Transverse colon (tissue), 4 donors: ENCODE data around the gene GRM7. TPM values are rescaled to one million over a fixed set of nuclear protein-coding genes. Genes with fewer than 3 reads are reported as not detected.

Source experiments
- DNase-seq: peaks from one replicate; pipeline ENCODE4 v3.0.0-alpha.2; 2019
- H3K27ac ChIP-seq, 4 donors: fragments of 200-600 bp; sonication (generic); 2 replicates each; pipeline ENCODE4 v1.5.1; 2016 to 2018; ENCODE audit warnings: inconsistent platforms in 4 of 4
- H3K27me3 ChIP-seq: fragments of 200-600 bp; sonication (generic); 2 replicates; pipeline ENCODE4 v1.5.1; 2017; ENCODE audit warnings: inconsistent platforms
- H3K36me3 ChIP-seq, 4 donors: fragments of 200-600 bp; sonication (generic); 2 replicates each; pipeline ENCODE4 v1.5.1; 2017 to 2019; ENCODE audit warnings: inconsistent platforms in 4 of 4
- H3K4me1 ChIP-seq, 4 donors: fragments of 200-600 bp; sonication (generic); 2 replicates each; pipeline ENCODE4 v1.5.1; 2017 to 2020; ENCODE audit warnings: inconsistent platforms in 4 of 4
- H3K4me3 ChIP-seq, 4 donors: fragments of 200-600 bp; sonication (generic); 1 replicate in 1 of 4; 2 replicates in 3 of 4; pipeline versions ENCODE4 v1.5.1 to v1.6.1; 2017 to 2019; ENCODE audit warnings: inconsistent platforms in 4 of 4
- H3K9me3 ChIP-seq, 2 donors: fragments of 200-600 bp; sonication (generic); 2 replicates each; pipeline ENCODE4 v1.5.1; 2017 to 2019; ENCODE audit warnings: inconsistent platforms in 2 of 2
- CTCF ChIP-seq, 5 experiments: fragments of 200-600 bp in 3 of 5; fragments of 450-650 bp in 2 of 5; sonication (generic) in 3 of 5; IDR thresholded peaks; 1 replicate in 2 of 5; 2 replicates in 3 of 5; pipeline ENCODE4 v1.5.1; 2016 to 2017; ENCODE audit warnings: antibody characterized with exemption in 5 of 5, inconsistent platforms in 3 of 5, mild to moderate bottlenecking in 2 of 5, moderate library complexity in 1 of 5
- EP300 ChIP-seq: sonication (generic); formaldehyde crosslinking; IDR thresholded peaks from one replicate; pipeline ENCODE4 v1.6.1; 2017; ENCODE audit warnings: antibody characterized with exemption, low read depth
- POLR2A ChIP-seq: fragments of 450-650 bp; IDR thresholded peaks from one replicate; pipeline ENCODE4 v1.6.1; 2016; ENCODE audit warnings: antibody characterized with exemption, mild to moderate bottlenecking, moderate library complexity
- POLR2AphosphoS5 ChIP-seq, 3 donors: sonication (generic); formaldehyde crosslinking; IDR thresholded peaks; one replicate each; pipeline ENCODE4 v1.6.1; 2016; ENCODE audit warnings: antibody characterized with exemption in 3 of 3
- WGBS, 2 donors: methylation state at CpG; one replicate each; pipeline ENCODE4 v1.1.5; 2018; ENCODE audit warnings: low coverage in 1 of 2; 5-methylcytosine and 5-hydroxymethylcytosine counted together
- in situ Hi-C, 4 donors: fragments of 200-750 bp; cut with MboI; loops; one replicate each; pipeline versions ENCODE4 v1.15.0 to v1.15.1; 2017; ENCODE audit warnings: low sequenced_read_pairs in 3 of 4, low pct_ligation_motif_present in 1 of 4, low pct_unique_long_range_greater_than_20kb in 1 of 4
- intact Hi-C: fragments of 100-400 bp; cut with DNase I; formaldehyde crosslinking; loops from one replicate; pipeline ENCODE4 v1.15.1; 2023; ENCODE audit warnings: low total_unique reads
- total RNA-seq, 4 donors: library from RNA; depleted of rRNA; stranded (reverse); fragments of >200 nt; gene quantifications; one replicate each; pipeline ENCODE4 v1.1.0, GENCODE V29; 2016

The GRM7 gene
- total RNA-seq, 4 donors from 2014 or later = 0.14 to 0.20 (median 0.16) TPM; not detected in 1

- 0 to 31% methylated on average over 1 of the region's 1 CpG for WGBS, 2 donors
- H3K9me3 ChIP-seq = no peaks in the 10 kb centered on the region
- H3K4me1 ChIP-seq = no peaks in the 10 kb centered on the region
- no peak overlapping the region for H3K4me3 ChIP-seq
- no peaks in the 10 kb centered on the region for H3K27me3 ChIP-seq
- H3K36me3 ChIP-seq = no peaks in the 10 kb centered on the region
- in situ Hi-C loops (no loop called here), intact Hi-C loops (no loop called here)
- no peak for DNase-seq
- no peak for TF ChIP-seq CTCF (IDR thresholded peaks at IDR 0.05)
- no peak for TF ChIP-seq EP300
- TF ChIP-seq POLR2AphosphoS5 (IDR thresholded peaks at IDR 0.05) = no peak
- no peak for TF ChIP-seq POLR2A
- H3K27ac ChIP-seq = no peak overlapping the region
These were observed 754.1 kb downstream of the GRM7 start for GRCh38 chr3:7615043-7615442.

DNA sequence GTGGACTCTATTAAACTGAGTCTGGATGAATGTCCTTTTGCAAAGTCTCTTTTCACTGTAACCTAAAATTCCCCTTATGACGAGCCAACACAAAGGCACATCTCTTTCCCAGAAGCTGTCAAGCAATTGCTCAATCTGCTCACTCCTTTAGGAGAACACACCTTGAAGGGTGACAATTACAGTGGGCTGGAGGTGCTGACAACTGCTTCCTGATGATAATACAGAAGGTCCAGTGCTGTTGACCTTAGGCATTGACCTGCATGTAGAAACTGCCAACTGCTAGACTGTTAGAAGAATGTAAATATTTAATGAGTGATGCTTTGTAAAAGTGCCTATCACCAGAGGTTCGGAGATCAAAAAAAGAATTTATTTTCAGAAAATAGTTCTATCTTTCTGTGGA lies 757.7 kb downstream of the GRM7 start:
- Histone ChIP-seq H3K4me1 (no peaks in the 10 kb centered on the region), H3K4me3 (no peak overlapping the region), H3K27ac (no peak overlapping the region), H3K9me3 (no peaks in the 10 kb centered on the region), H3K36me3 (no peaks in the 10 kb centered on the region), H3K27me3 (no peaks in the 10 kb centered on the region)
- DNase-seq = no peak
- in situ Hi-C loops (no loop called here), intact Hi-C loops (no loop called here)
- TF ChIP-seq POLR2AphosphoS5 (IDR thresholded peaks at IDR 0.05) = no peak
- no peak for TF ChIP-seq POLR2A
- no peak for TF ChIP-seq CTCF (IDR thresholded peaks at IDR 0.05)
- no peak for TF ChIP-seq EP300
- 57 to 62% methylated on average over 2 of the region's 2 CpGs for WGBS, 2 donors

GRCh38 chr3:7620401-7620800 lies 759.5 kb downstream of the GRM7 start:
- H3K27me3 ChIP-seq = no peaks in the 10 kb centered on the region
- WGBS, 2 donors = 88 to 100% methylated on average over 1 of the region's 1 CpG
- no peak overlapping the region for H3K4me3 ChIP-seq
- no peaks in the 10 kb centered on the region for H3K36me3 ChIP-seq
- no peaks in the 10 kb centered on the region for H3K4me1 ChIP-seq
- intact Hi-C loops = no loop called here
- no peak for DNase-seq
- no peaks in the 10 kb centered on the region for H3K9me3 ChIP-seq
- H3K27ac ChIP-seq = no peak overlapping the region
- no peak for TF ChIP-seq CTCF (IDR thresholded peaks at IDR 0.05)
- TF ChIP-seq EP300 = no peak
- no peak for TF ChIP-seq POLR2A
- in situ Hi-C loops = no loop called here

- DNase-seq = no peak
- Histone ChIP-seq H3K27me3 (no peaks in the 10 kb centered on the region), H3K36me3 (no peaks in the 10 kb centered on the region), H3K9me3 (no peaks in the 10 kb centered on the region), H3K4me3 (no peak overlapping the region), H3K4me1 (no peaks in the 10 kb centered on the region), H3K27ac (no peak overlapping the region)
- intact Hi-C loops (no loop called here), in situ Hi-C loops (no loop called here)
- no peak for TF ChIP-seq POLR2A
- no peak for TF ChIP-seq CTCF (IDR thresholded peaks at IDR 0.05)
- TF ChIP-seq POLR2AphosphoS5 (IDR thresholded peaks at IDR 0.05) = no peak
- TF ChIP-seq EP300 = no peak
- 64 to 72% methylated on average over 6 to 7 of the region's 7 CpGs for WGBS, 2 donors
These were observed 760.2 kb downstream of the GRM7 start for GRCh38 chr3:7621046-7621630.
